HUES64 (cell line): Measurements from ENCODE around the gene ADISSP.
A peak's percentile ranks its signal among the peaks of the same experiment; 100 is the strongest.
"Not testable (repeated sequence)": the region's sequence is repeated elsewhere in the genome, so short reads cannot be mapped to it uniquely, and the experiment has no call there.

ENCODE experiments used
- H3K27ac ChIP-seq: 2 replicates; pipeline ENCODE4 v1.7.0; 2013; ENCODE audit warnings: low read depth, low read length, inconsistent platforms
- H3K27me3 ChIP-seq: 2 replicates; pipeline ENCODE4 v1.6.1; 2013; ENCODE audit warnings: mild to moderate bottlenecking, low read length; ENCODE audit not compliant: insufficient read depth
- H3K36me3 ChIP-seq: 2 replicates; pipeline ENCODE4 v1.6.1; 2013; ENCODE audit warnings: mild to moderate bottlenecking, low read length; ENCODE audit not compliant: insufficient read depth
- H3K4me1 ChIP-seq: 2 replicates; pipeline ENCODE4 v1.6.1; 2013; ENCODE audit warnings: mild to moderate bottlenecking, low read length, moderate library complexity; ENCODE audit not compliant: insufficient read depth
- H3K4me3 ChIP-seq: 2 replicates; pipeline ENCODE4 v1.5.1; 2013; ENCODE audit warnings: mild to moderate bottlenecking, low read length, moderate library complexity
- H3K9ac ChIP-seq: 2 replicates; pipeline ENCODE4 v1.6.1; 2013; ENCODE audit warnings: mild to moderate bottlenecking, low read depth, low read length
- H3K9me3 ChIP-seq: 2 replicates; pipeline ENCODE4 v1.6.1; 2013; ENCODE audit warnings: low read depth, low read length; ENCODE audit not compliant: insufficient read depth
- WGBS: fragments of 150-250, 120-280 bp; methylation state at CpG from one replicate; pipeline ENCODE4 v1.1.7; 2013; ENCODE audit warnings: missing lambda C conversion rate; 5-methylcytosine and 5-hydroxymethylcytosine counted together

Gene ADISSP

GRCh38 chr20:3797226-3797545 is 29.6 kb upstream of the ADISSP start:
- Histone ChIP-seq H3K27ac (no peak overlapping the region), H3K4me1 (peaks cover 38% of the 10 kb centered on the region), H3K27me3 (peaks cover 10% of the 10 kb centered on the region; the same call in 1 of the 2 replicates), H3K9me3 (no peaks in the 10 kb centered on the region), H3K4me3 (peak overlapping the region; percentile 75), H3K36me3 (peaks cover 15% of the 10 kb centered on the region), H3K9ac (0 out of 2 replicates have a peak overlapping the region, but pooled peaks have one; percentile 5)
- WGBS, result 71% methylated on average over 5 of the region's 5 CpGs

GRCh38 chr20:3796477-3797225 is 29.1 kb upstream of the ADISSP start:
- Histone ChIP-seq H3K9me3 (no peaks in the 10 kb centered on the region), H3K36me3 (peaks cover 9% of the 10 kb centered on the region), H3K9ac (peak overlapping the region; percentile 69), H3K4me1 (peaks cover 38% of the 10 kb centered on the region), H3K27ac (no peak overlapping the region), H3K27me3 (peaks cover 10% of the 10 kb centered on the region; the same call in 1 of the 2 replicates), H3K4me3 (peak overlapping the region; percentile 75)
- WGBS, result 9% methylated on average over 33 of the region's 33 CpGs

GRCh38 chr20:3795511-3796468 is 28.2 kb upstream of the ADISSP start, which contains the start of gene CDC25B:
CDC25B (plus strand) TSS chr20:3796310; CDS start chr20:3796532, 222 bp downstream.
- peaks cover 36% of the 10 kb centered on the region for H3K4me1 ChIP-seq
- peaks cover 3% of the 10 kb centered on the region; the same call in 1 of the 2 replicates for H3K36me3 ChIP-seq
- peaks cover 10% of the 10 kb centered on the region; the same call in 1 of the 2 replicates for H3K27me3 ChIP-seq
- no peaks in the 10 kb centered on the region for H3K9me3 ChIP-seq
- H3K9ac ChIP-seq, result peak within 1 kb of the TSS; percentile 71
- WGBS, result 2% methylated on average over 55 of the region's 69 CpGs
- peak within 1 kb of the TSS; percentile 29; the same call in 1 of the 2 replicates for H3K27ac ChIP-seq
- peak within 1 kb of the TSS; percentile 75 for H3K4me3 ChIP-seq

- Histone ChIP-seq H3K4me1 (peaks cover 28% of the 10 kb centered on the region), H3K9ac (no peak overlapping the region), H3K27me3 (peaks cover 10% of the 10 kb centered on the region; the same call in 1 of the 2 replicates), H3K9me3 (no peaks in the 10 kb centered on the region), H3K36me3 (peaks cover 3% of the 10 kb centered on the region; the same call in 1 of the 2 replicates), H3K27ac (no peak overlapping the region), H3K4me3 (peak overlapping the region; percentile 75)
- 87% methylated on average over 24 of the region's 25 CpGs for WGBS
Observed at GRCh38 chr20:3794701-3795420, 27.3 kb upstream of the ADISSP start.

- H3K36me3 ChIP-seq, H3K9ac ChIP-seq, H3K27me3 ChIP-seq, H3K27ac ChIP-seq, H3K9me3 ChIP-seq, H3K4me3 ChIP-seq: not testable (repeated sequence)
- WGBS, result 100% methylated on average over 1 of the region's 3 CpGs
- H3K4me1 ChIP-seq, result peaks cover 23% of the 10 kb centered on the region
Observed at GRCh38 chr20:3794168-3794567, 26.6 kb upstream of the ADISSP start.

- H3K36me3 ChIP-seq, H3K4me1 ChIP-seq, H3K27ac ChIP-seq, H3K9ac ChIP-seq, H3K4me3 ChIP-seq, H3K9me3 ChIP-seq: not testable (repeated sequence)
- peaks cover 17% of the 10 kb centered on the region for H3K27me3 ChIP-seq
- 95% methylated on average over 4 of the region's 4 CpGs for WGBS
Observed at GRCh38 chr20:3789201-3789600, 21.6 kb upstream of the ADISSP start.

GRCh38 chr20:3788685-3789155 is 21.2 kb upstream of the ADISSP start:
- WGBS, result 70% methylated on average over 4 of the region's 4 CpGs
- peaks cover 17% of the 10 kb centered on the region for H3K27me3 ChIP-seq
- H3K4me1 ChIP-seq, result 0 out of 2 replicates have a peak, but pooled peaks cover 5% of the 10 kb centered on the region
- no peak overlapping the region for H3K9ac ChIP-seq
- H3K9me3 ChIP-seq, result no peaks in the 10 kb centered on the region
- H3K4me3 ChIP-seq, result no peak overlapping the region
- no peak overlapping the region for H3K27ac ChIP-seq
- H3K36me3 ChIP-seq, result peaks cover 7% of the 10 kb centered on the region; the same call in 1 of the 2 replicates

GRCh38 chr20:3787324-3788014 is 19.9 kb upstream of the ADISSP start:
- Histone ChIP-seq H3K36me3 (peaks cover 7% of the 10 kb centered on the region; the same call in 1 of the 2 replicates), H3K4me1 (0 out of 2 replicates have a peak, but pooled peaks cover 5% of the 10 kb centered on the region), H3K27me3 (peaks cover 17% of the 10 kb centered on the region), H3K27ac (no peak overlapping the region), H3K9ac (no peak overlapping the region), H3K9me3 (no peaks in the 10 kb centered on the region), H3K4me3 (peak overlapping the region; percentile 52)
- 88% methylated on average over 4 of the region's 5 CpGs for WGBS

GRCh38 chr20:3786665-3787323 is 19.2 kb upstream of the ADISSP start, which contains the start of gene CENPB:
CENPB (minus strand) TSS chr20:3786740; CDS start chr20:3786483, 257 bp downstream.
- Histone ChIP-seq H3K9me3 (no peaks in the 10 kb centered on the region), H3K27me3 (peaks cover 17% of the 10 kb centered on the region), H3K4me1 (0 out of 2 replicates have a peak, but pooled peaks cover 5% of the 10 kb centered on the region), H3K4me3 (peak within 1 kb of the TSS; percentile 88), H3K9ac (peak within 1 kb of the TSS; percentile 86), H3K36me3 (peaks cover 7% of the 10 kb centered on the region; the same call in 1 of the 2 replicates), H3K27ac (no peak within 1 kb of the TSS)
- WGBS, result 3% methylated on average over 66 of the region's 70 CpGs
